Tongue (tissue), 2 donors: ENCODE data around the gene CNTNAP5. TPM values are rescaled to one million over a fixed set of nuclear protein-coding genes. Genes with fewer than 3 reads are reported as not detected.
A peak's percentile ranks its signal among the peaks of the same experiment; 100 is the strongest.

Experiments
- DNase-seq: peaks from one replicate; pipeline ENCODE4 v3.0.0-alpha.2; 2015
- total RNA-seq: library from RNA; depleted of rRNA; stranded (reverse); fragments of >200 nt; gene quantifications from one replicate; pipeline ENCODE4 v1.2.3, GENCODE V29; 2014

Gene CNTNAP5
- total RNA-seq: 1.7 TPM

DNA sequence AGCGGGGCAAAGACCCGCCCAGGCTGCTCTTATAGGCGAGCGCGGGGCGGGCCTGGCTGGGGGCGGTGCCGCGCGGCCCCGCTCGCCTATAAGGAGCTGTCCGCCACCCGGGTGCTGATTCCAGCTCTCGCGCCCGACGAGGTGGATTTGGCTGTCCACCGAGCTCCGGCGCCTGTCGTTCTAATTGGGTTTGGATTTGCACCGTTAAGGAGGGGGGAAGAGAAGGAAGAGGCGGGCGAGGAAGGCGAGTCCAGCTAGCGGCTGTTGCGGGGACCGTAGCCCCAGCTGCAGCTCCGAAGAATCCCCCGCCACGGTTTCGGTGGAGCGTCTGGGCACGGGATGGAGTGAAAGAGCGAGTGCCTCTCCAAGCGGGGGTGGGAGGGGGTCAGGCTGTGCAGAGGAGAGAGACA is at the start of gene CNTNAP5:
Gene CNTNAP5, plus strand, starts transcription at position 117 of the 410 bp plus-strand sequence. CDS start 364 bp downstream, outside the sequence.
- peak; percentile 90 for DNase-seq

DNA sequence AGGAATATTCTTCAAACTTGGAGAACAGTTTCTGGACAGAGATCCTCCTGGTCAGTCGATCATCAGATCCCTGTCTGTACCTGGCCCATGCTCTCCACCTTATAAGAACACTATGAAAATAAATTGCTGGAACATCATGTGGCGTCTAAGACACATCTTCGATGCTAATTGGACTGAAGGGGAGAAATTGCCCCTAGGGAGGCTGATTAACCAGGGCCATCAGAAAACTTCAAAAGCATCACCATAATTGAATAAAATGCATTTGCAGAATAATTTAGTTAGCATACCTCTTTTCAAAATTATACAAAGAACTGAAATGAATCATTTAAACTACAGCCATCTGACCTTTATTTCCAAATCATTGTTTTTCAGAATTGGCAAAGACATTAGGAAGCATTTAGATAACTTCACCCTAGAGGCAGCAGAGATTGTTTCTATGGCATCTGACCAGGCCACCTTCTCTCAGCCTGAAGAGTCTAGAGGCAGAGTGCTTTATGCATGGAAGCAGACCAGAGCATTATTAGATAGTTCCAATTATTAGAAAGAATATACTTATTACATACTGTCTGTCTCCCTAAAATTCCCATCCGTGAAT is 48.9 kb upstream of the CNTNAP5 start:
- DNase-seq: no peak

DNA sequence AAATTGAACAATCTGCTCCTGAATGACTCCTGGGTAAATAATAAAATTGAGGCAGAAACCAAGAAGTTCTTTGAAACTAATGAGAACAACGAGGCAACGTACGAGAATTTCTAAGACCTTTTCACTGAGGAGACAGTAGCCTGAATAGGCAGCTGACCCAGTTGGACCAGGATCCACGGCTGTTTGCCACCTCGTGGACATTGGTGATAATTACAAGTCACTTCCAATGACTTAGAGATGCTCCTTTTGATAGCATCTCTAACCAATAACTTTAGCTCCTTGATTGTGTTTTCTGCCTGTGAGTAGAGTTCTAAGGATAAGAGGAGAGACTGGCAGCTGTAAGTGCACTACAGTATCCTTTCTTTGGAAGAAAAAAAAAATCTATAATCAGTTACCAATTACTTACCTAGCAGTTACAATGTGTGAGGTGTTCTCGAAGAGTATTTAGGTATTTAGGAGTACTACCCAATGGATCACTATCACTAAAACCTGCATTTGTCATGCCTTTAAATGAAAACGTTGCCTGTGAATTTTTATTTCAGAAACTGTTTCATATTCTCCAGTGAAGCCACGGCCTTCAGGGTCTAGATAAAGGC is 31.3 kb upstream of the CNTNAP5 start:
- DNase-seq: peak; percentile 32

DNA sequence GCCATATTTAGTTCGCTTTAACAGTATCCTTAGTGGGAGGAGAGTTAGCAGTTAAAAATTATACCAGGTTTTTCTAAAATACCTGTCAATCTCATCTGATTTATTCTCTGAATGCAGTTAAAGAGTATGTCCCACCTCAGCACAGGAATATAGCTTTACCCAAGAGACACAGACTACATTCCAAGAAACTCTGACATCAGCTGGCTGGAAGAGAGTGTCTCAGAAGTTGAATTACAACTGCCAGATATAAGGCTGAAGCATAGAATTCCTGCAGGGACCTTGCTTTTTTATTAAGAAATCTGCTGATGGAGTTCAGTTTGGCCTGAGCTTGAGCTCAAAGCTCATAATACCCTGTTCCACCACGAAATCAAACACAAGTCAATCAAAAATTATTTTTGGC is 25.4 kb upstream of the CNTNAP5 start:
- DNase-seq: peak; percentile 38

DNA sequence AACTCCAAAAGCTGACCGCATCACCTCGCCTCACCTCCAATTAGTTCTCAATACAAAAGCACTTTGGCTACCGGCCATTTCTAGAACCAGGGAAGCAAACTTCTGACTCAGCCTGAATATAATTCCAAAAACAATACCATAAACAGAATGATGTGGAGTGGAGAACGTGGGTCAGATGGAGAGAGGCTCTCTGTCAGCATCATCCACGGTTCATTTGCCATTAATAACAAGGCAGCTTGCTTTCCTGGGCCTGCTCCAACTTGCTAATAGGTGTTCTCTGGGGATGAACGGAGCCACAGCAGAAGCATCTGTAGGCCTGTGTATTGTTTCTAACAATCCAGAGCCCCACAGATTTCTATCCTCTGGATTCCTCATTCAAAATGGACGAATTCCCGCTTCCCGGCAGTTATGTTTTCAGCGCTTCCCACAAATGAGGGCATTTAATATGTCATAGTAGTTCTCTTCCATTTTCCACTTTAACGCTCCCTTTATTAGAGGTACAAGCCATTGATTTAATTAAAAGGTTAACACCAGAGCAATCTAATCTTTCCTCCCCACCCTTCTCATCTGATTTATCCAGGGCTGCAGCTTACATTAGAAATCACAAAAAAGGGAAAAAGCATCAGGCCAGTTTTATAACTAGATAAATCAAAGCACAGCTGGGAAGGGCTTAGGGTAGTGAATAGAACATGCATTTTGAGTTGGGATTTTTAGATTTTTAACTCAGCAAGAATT is 23.2 kb upstream of the CNTNAP5 start:
- peak; percentile 57 for DNase-seq

DNA sequence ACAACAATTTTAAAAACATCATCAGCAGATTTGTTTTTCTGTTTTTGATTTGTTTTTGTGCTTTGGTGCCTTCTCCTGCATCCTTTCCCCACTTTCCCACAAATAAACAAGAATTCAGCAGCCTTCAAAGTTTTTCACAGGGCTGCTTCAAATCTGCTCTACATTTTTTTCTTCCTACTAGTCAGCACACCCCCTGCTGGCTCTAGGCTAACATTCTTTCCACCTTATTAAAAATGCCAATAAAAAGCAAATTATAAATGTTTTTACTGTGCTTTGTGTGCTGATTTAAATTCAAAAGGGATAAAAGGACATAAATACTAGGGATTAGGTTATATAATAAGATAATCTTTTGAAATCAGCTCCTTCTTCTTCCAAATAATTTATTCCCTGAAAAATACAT is 6.2 kb upstream of the CNTNAP5 start:
- peak; percentile 25 for DNase-seq

DNA sequence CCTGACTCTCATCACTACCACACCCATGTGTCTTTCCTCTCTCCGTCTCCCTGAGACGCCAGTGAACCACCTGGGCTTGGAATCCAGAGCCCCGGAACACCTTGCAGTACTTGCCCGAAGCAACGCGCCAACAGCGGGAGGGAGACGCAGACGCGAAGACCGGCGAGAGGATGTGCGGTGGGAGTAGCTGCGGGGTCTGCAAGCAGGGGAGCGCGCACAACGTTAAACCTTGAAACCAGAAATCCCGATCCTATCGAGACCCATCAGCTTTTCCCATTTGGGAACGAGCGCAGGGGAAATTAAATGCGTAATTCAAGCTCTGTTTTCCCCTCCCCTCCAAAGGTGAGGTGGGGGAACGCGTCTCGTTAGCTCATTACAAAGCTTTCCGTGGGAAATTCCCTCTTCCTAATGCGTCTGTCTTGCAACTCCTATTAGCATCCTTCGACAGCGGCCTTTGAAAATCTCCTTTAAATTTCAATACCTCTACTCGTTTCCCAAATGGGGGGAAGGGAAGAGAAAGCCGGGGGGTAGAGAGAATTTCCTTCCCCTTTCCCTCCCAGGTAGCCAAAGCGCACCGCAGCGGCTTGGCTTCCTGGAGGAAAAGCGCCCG is 421 bp upstream of the CNTNAP5 start:
- DNase-seq: no peak

DNA sequence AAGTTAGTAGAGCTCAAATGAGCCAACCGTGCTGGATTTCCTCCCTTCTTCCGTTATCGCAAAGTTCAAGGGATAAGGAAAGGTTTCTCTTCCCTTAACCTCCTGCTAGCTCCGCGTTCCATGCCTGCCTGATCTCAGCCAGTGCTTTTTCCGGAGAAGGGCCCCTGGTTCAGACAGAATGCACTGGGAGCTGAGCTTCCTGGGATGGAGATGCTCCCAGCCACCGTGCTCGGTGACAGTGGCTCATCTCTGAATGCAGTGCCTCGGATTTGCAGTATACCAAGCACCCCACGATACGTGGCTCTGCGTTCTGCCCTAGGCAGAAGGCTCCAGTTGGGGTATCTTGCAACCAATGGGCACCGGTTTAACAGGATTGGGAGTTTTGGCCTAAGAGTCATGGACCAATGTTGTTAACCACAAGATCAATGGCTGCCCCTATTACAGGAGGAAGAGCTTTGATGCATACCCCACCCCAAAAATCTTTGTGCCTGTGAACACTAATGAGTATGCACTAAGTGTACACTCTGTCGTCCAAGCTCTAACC is 876 bp downstream of the CNTNAP5 start:
- no peak for DNase-seq

DNA sequence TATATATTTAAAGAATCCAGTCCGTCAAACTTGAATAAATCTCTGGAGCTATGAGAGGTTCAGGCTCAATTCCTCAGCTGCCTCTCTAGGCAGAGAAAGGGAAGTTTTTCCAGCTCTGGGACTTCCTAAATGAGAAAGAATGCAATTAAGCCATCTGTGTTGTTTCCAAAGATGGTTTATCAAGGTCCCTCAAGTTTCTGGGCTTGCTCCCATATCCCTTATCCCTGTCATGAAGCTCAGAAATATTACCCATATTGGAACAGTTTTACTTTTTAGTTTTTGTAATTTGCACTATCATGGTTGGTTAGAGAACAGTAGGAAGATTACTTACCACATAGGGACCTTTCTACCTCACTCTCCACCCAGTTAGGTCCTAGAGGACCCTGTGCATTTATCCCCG is 1.4 kb downstream of the CNTNAP5 start:
- no peak for DNase-seq

DNA sequence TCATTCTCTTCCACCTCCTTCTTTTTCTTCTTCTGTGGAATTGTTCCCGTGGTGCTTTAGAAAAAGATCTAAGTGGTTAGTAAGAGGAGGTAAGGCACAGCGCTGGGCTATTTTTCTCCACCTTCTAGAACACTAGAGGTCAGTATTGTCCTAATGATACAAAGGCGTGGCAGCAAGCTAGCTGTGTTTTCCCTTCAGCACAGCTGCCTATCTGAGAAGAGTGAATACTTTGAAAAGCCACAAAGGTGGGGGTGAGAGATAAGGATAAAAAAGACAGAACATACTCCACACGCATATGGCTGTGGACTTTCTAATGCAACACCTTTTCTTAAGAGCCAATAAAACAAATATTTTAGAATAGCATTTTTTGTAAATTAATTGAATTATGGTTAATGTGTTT is 2.1 kb downstream of the CNTNAP5 start:
- peak; percentile 78 for DNase-seq

DNA sequence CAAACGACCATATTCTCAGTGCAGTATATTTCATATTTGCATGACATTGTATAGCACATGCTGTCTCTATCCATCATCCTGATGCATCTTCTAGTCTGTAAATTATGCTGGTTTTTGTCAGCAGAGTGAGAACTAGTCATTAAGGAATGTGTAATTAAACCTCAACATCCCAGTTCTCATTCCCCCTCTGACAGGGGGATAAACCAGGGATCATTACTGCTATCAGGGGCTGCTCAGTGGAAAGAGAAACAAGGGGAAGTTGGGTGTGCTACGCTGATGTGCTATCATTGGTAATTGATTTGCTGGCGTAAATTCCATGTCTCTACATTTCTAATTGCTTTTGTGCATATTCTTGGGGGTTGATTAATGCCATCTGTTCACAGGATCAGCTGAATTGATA is 7.7 kb downstream of the CNTNAP5 start:
- DNase-seq: no peak

DNA sequence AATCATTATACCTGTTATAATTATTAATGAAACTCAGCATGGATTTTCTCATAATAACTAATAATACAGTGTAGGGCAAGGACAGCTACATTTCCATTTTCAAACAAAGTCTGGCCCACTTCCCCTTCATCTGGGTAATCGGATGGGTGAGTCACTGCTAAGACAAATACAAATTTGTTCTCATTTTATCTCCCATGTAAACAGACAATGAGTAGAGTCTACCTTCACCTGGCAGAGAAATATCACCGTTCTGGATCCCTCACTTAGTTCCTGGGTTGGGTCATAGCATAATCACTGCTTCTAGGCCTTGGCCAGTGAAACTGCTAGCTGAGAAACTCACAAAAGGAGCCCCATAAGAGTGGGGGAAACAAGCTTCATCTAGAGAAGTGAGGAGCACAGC is 9.2 kb downstream of the CNTNAP5 start:
- DNase-seq: no peak

DNA sequence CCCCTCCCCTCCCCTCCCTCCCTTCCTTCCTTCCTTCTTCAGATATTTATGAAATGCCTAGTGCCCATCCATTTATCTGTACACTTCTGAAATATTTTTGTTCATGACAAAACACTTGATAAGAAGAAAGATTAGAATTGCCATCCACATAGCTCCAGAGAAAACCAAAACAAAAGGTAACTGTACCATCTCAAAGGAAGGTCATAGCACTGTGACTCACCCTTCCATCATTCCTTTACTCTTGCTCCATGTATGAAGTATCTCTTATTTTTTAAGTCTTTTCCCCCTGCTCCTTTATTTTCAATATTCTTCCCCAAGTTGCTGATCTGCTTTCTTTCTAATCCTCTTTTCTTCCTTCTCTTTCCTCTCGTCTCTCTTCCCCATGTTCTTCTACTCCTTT is 9.9 kb downstream of the CNTNAP5 start:
- no peak for DNase-seq

DNA sequence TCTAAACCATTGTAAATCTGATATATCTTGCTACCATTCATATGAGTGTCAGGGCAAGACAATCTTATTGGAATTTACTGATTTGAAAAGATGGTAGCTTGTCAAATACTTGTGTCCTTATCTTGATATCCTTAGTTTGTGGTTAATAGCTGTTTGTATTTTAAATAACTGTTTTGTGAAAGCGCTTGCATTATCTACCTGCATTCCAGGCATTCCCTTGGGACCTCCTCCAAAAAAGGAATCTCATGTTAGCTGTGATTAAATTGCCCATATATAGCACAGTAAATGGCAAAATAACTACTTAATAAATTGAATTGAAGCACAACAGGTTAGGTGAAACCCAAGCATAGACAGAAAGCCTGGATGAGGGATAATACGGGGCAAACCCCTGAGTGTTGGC is 13.9 kb downstream of the CNTNAP5 start:
- no peak for DNase-seq

DNA sequence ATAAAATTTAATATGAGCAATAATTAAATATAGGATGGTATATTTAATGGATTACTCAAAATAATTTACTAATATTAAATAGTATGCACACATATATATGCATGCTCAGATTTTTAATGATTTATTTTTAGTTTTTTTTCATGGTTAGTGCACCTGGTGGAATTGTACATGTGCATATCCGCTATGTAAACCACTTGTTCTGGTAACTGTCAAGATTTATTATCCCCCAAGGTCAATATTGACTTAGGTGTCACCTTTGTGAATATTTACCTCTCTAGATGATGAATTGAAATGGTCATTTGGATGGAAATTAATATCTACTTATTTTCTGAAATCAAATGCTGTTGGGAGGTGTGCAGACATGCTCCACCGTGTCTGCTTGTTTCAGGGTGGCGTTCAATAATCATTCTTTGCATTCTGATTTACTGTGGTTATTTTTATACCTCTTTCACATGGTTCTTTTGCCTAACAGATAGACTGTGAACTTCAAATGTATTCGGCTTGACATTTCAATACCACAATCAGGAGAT is 14.7 kb downstream of the CNTNAP5 start:
- DNase-seq: no peak

DNA sequence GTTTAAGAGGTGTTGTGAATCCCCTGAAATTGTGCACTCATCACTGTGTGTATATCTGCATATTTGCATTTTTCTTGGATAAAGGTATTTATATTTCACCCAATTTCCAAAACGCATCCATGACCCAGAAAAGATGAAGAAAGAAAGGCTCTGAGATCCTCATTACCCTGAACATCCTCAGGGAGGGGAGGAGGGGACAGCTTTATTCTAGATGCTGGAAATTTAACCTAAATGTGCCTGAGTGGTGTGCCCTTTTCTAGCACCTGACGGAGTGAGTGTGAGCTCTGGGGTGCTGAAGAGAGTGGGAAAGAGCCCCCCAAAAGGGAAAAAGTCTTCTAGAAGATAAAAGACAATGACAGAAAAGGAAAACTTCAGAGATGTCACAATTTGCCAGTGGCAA is 20.8 kb downstream of the CNTNAP5 start:
- no peak for DNase-seq

DNA sequence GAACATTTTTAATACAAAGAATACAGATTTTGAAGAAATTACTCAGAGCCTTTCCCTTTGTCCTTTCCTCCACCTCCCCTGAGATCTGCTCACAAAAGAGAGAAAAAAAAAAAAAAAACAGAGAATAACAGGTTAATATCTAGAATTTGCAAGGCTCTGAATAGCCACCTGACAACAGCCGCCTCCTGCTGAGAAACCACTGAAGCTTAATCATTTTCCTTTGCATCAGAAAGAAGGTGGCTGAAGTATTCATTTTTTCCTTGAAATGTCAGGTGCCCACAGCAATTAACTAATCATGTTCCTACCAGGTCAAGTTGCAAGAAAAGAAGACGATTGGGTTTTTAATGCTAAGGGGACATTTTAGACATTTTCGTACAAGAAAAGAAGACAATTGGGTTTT is 21.2 kb downstream of the CNTNAP5 start:
- no peak for DNase-seq

DNA sequence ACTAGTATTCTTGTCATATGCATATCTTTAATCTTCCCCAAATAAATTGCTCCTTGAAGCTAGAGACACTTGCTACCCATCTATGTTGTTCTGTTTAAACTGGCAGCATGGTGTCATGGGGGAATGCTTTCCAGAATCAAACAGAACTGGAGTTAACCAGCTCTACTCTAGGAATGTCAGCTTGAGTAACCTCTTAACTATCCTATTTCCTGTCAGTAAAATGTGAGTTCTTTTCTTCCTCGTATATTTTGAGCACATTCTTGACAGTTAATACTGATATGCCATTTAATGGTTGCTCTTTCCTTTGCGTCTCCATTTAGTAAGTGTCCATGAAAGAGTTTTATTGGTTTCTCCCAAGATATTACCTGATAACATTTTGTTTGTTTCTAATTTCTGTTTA is 23.0 kb downstream of the CNTNAP5 start:
- DNase-seq: no peak

DNA sequence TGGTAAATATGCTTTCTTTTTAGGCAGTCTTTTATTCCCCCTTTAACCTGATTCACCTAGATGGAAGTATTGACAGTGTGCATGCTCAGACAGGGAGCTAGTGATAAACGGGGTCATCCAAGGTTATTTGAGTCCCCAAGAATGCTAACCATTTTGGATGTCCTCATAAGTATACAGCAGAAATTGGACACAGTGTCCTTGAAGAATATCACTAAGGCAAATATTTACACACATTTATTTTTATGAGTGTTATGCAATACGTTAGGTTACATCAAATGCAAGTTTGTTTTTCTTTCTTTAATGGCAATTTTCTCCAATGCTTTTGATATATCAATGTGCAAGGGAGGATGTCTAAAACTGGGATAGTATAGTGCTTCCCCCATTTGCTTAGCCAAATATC is 23.6 kb downstream of the CNTNAP5 start:
- no peak for DNase-seq

DNA sequence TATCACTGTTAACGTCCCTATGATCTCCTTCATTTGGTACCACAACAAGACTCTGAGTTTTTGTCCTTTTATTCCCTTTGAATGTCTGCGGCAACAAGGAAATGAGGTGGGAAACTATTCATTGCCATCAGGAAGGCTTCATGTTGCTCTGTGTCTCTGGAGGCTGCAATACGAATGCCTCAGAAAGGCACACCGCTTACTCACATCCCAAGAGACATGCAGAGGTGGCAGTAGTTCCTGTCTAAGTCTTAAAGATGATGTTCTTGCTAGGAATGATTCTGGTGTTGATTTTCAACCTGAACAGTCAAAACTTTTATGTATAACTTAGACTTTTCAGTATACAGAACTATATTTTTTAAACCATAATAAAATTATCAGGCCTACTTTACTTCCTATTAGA is 24.0 kb downstream of the CNTNAP5 start:
- DNase-seq: no peak

DNA sequence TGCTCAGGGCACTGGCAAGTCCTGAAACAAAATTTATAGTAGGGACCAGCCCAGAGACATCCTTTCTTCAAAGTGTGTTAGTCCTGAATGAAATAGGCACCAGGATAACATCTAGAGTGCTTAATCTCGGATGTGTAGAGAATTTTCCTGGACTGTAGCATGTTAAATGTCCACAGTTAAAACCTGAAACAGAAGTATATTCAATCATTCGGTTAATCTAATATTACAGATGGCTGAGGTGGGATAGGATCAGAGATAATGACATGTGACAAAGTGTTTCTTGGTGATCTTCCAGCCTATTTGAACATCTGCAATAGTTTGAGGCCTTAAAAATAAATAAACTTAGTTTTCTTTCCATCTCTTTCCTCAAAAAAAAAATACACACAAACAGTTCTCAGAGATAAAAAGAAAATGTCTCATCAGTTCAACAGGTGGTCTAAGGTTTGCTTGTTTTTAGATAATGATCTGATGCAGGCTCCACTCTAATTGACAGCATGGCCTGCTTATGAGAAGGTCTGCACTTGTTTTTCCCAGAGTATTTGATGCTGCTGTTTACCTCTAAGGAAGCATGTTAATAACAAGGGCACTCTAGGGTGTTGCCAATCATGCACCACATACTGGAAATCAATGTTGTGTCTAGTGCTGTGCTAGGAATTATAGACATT is 25.9 kb downstream of the CNTNAP5 start:
- no peak for DNase-seq

DNA sequence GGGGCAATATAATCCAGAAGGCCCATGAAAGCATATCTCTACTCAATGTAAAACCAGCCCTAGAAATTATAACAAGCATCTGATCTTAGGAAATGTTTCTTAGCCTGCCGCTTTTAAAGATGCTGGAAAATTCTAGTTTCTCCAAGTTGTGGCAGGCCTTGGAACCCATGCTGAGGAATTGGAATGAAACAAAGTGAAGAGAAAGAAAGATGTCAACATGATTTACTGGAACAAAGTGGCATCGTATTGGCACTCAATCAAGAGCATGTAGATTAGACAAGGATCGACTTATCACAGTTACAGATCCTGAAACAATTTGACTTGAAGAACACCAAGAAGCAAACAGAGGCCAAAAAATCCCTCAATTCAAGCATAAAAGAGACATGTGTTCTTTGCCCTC is 28.7 kb downstream of the CNTNAP5 start:
- no peak for DNase-seq
